CD14-positive monocyte (primary cell): Measurements from ENCODE around the gene ARL11. TPM values are rescaled to one million over a fixed set of nuclear protein-coding genes. Genes with fewer than 3 reads are reported as not detected.
"Not testable (repeated sequence)": the region's sequence is repeated elsewhere in the genome, so short reads cannot be mapped to it uniquely, and the experiment has no call there.

Experiments
- DNase-seq, 3 donors: peaks; one replicate each; pipeline ENCODE4 v3.0.0-alpha.2; 2011 to 2022
- H2AFZ ChIP-seq: 2 replicates; pipeline ENCODE4 v1.6.0; 2012; ENCODE audit warnings: mild to moderate bottlenecking, low read depth, low read length, inconsistent platforms; ENCODE audit not compliant: insufficient read depth, poor library complexity, severe bottlenecking
- H3K27ac ChIP-seq, 2 donors: 1 replicate in 1 of 2; 2 replicates in 1 of 2; pipeline ENCODE4 v1.5.1; 2012 to 2013; ENCODE audit warnings: low read length in 2 of 2, control low read depth in 1 of 2, inconsistent platforms in 1 of 2, low read depth in 1 of 2, mild to moderate bottlenecking in 1 of 2
- H3K27me3 ChIP-seq, 2 donors: one replicate each; pipeline versions ENCODE4 v1.6.0 to v1.6.1; 2011 to 2013; ENCODE audit warnings: low read length in 2 of 2; ENCODE audit not compliant: control insufficient read depth in 2 of 2, insufficient read depth in 2 of 2
- H3K36me3 ChIP-seq, 2 donors: replicated peaks in 1 of 2; 1 replicate in 1 of 2; 2 replicates in 1 of 2; pipeline versions ENCODE4 v1.5.1 to v1.6.1; 2012 to 2013; ENCODE audit warnings: low read length in 2 of 2, control low read depth in 1 of 2, inconsistent platforms in 1 of 2, mild to moderate bottlenecking in 1 of 2; ENCODE audit not compliant: insufficient read depth in 2 of 2, control insufficient read depth in 1 of 2
- H3K4me1 ChIP-seq, 2 donors: 1 replicate in 1 of 2; 2 replicates in 1 of 2; pipeline versions ENCODE4 v1.5.1 to v1.6.1; 2012 to 2013; ENCODE audit warnings: low read length in 2 of 2, control low read depth in 1 of 2, inconsistent platforms in 1 of 2, mild to moderate bottlenecking in 1 of 2, moderate library complexity in 1 of 2; ENCODE audit not compliant: insufficient read depth in 2 of 2, control insufficient read depth in 1 of 2
- H3K4me2 ChIP-seq: replicated peaks from 2 replicates; pipeline ENCODE3; 2012; ENCODE audit warnings: low read length, moderate library complexity, mild to moderate bottlenecking; ENCODE audit not compliant: poor library complexity, severe bottlenecking; ENCODE audit errors: extremely low read depth
- H3K4me3 ChIP-seq, 3 experiments: fragments of 200-600 bp in 1 of 3; sonication (generic) in 1 of 3; replicated peaks in 1 of 3; 1 replicate in 2 of 3; 2 replicates in 1 of 3; pipeline ENCODE4 v1.5.1; 2011 to 2013; ENCODE audit warnings: low read length in 3 of 3, mild to moderate bottlenecking in 3 of 3, control low read depth in 2 of 3, low read depth in 2 of 3, inconsistent platforms in 1 of 3, moderate library complexity in 1 of 3
- H3K79me2 ChIP-seq: 2 replicates; pipeline ENCODE4 v1.6.0; 2012; ENCODE audit warnings: mild to moderate bottlenecking, control low read depth, inconsistent platforms, low read length, moderate library complexity; ENCODE audit not compliant: insufficient read depth
- H3K9ac ChIP-seq: 2 replicates; pipeline ENCODE4 v1.6.0; 2017; ENCODE audit warnings: low read length, mild to moderate bottlenecking; ENCODE audit not compliant: insufficient read depth, poor library complexity, severe bottlenecking
- H3K9me3 ChIP-seq, 2 donors: replicated peaks in 1 of 2; 1 replicate in 1 of 2; 2 replicates in 1 of 2; pipeline versions ENCODE4 v1.5.1 to v1.6.1; 2012 to 2013; ENCODE audit warnings: low read length in 2 of 2, control low read depth in 1 of 2; ENCODE audit not compliant: control insufficient read depth in 1 of 2, insufficient read depth in 1 of 2
- H4K20me1 ChIP-seq: 2 replicates; pipeline ENCODE4 v1.6.0; 2012; ENCODE audit warnings: mild to moderate bottlenecking, low read length, control low read depth, moderate library complexity; ENCODE audit not compliant: insufficient read depth
- H3K27ac Mint-ChIP-seq, 7 donors: one replicate each; pipeline ENCODE4 v1.8.0; 2020; ENCODE audit warnings: mild to moderate bottlenecking in 7 of 7, mixed read lengths in 7 of 7, moderate library complexity in 6 of 7, inconsistent platforms in 2 of 7
- H3K27me3 Mint-ChIP-seq, 3 donors: one replicate each; pipeline ENCODE4 v1.8.0; 2021 to 2022; ENCODE audit warnings: low read depth in 3 of 3, mild to moderate bottlenecking in 3 of 3, mixed read lengths in 3 of 3, moderate library complexity in 3 of 3, inconsistent platforms in 1 of 3
- H3K36me3 Mint-ChIP-seq, 2 donors: one replicate each; pipeline ENCODE4 v1.8.0; 2020; ENCODE audit warnings: mixed read lengths in 2 of 2, inconsistent platforms in 1 of 2, mild to moderate bottlenecking in 1 of 2
- H3K4me1 Mint-ChIP-seq: one replicate; pipeline ENCODE4 v1.8.0; 2020; ENCODE audit warnings: mild to moderate bottlenecking, mixed read lengths
- H3K4me3 Mint-ChIP-seq, 2 donors: one replicate each; pipeline ENCODE4 v1.8.0; 2020; ENCODE audit warnings: mild to moderate bottlenecking in 2 of 2, mixed read lengths in 2 of 2, moderate library complexity in 1 of 2
- H3K9me3 Mint-ChIP-seq, 7 donors: one replicate each; pipeline ENCODE4 v1.8.0; 2020 to 2022; ENCODE audit warnings: mixed read lengths in 7 of 7, mild to moderate bottlenecking in 6 of 7, moderate library complexity in 6 of 7, inconsistent platforms in 2 of 7
- WGBS: methylation state at CpG from one replicate; pipeline ENCODE4 v1.1.5; 2013; ENCODE audit warnings: missing lambda C conversion rate; ENCODE audit not compliant: insufficient coverage; 5-methylcytosine and 5-hydroxymethylcytosine counted together
- intact Hi-C, 2 donors: fragments of 100-400 bp; cut with micrococcal nuclease; formaldehyde crosslinking; loops; one replicate each; pipeline versions ENCODE4 v1.15.0 to v1.15.1; 2023
- polyA plus RNA-seq, 3 donors: library from polyadenylated mRNA; depleted of rRNA in 1 of 3; unstranded in 2 of 3; stranded (reverse) in 1 of 3; fragments of 300-500 nt in 2 of 3; fragments of >200 nt in 1 of 3; fragmentation: Illumina TruSeq in 2 of 3; gene quantifications; 1 replicate in 2 of 3; 2 replicates in 1 of 3; pipeline ENCODE4 v1.2.3, GENCODE V29; 2012 to 2021
- TF ChIP-seq, protein P1 (sequence below): fragments of 200-600 bp; IDR thresholded peaks from one replicate; pipeline ENCODE4 v1.8.0; 2022; ENCODE audit warnings: antibody characterized with exemption, mild to moderate bottlenecking

The ARL11 gene
- polyA plus RNA-seq, 3 donors: 12.8 to 19.2 (median 15.2) TPM

GRCh38 chr13:49610176-49610575 is 18.1 kb upstream of the ARL11 start:
- peaks cover 0 to 11% (median 3%) of the 10 kb centered on the region in 7 donors for H3K9me3 Mint-ChIP-seq

DNA sequence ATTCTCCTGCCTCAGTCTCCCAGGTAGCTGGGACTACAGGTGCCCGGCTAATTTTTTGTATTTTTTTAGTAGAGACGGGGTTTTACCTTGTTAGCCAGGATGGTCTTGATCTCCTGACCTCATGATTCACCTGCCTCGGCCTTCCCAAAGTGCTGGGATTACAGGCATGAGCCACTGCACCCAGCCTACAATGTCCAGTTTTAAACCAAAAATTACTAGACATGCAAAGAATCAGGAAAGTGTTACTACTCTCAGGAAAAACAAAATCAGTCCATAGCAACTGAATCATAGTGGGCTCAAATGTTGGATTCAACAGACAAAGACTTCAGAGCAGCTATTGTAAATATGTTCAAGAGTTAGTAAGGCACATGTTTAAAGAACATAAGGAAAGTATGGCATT is 16.3 kb upstream of the ARL11 start:
- peaks cover 0 to 11% (median 3%) of the 10 kb centered on the region in 7 donors for H3K9me3 Mint-ChIP-seq
- peaks cover 6 to 11% of the 10 kb centered on the region in 2 donors for H3K4me1 ChIP-seq
- H3K36me3 Mint-ChIP-seq, H3K4me3 ChIP-seq, H3K9me3 ChIP-seq, H4K20me1 ChIP-seq, H3K27ac ChIP-seq, H3K27me3 ChIP-seq, intact Hi-C loops, H2AFZ ChIP-seq, H3K27ac Mint-ChIP-seq, DNase-seq, H3K4me3 Mint-ChIP-seq, H3K79me2 ChIP-seq, H3K4me2 ChIP-seq, H3K9ac ChIP-seq, H3K27me3 Mint-ChIP-seq, H3K36me3 ChIP-seq: not testable (repeated sequence)
- 92% methylated on average over 2 of the region's 3 CpGs for WGBS
- H3K4me1 Mint-ChIP-seq: peaks cover 17% of the 10 kb centered on the region

More at GRCh38 chr13:49610176-49610575, 18.1 kb upstream of the ARL11 start:
- DNase-seq: no peak
- Histone ChIP-seq H4K20me1 (no peaks in the 10 kb centered on the region), H3K27me3 (no peaks in the 10 kb centered on the region), H3K9me3 (peaks cover 0 to 4% of the 10 kb centered on the region in 2 donors), H3K36me3 (no peaks in the 10 kb centered on the region), H3K4me2 (no peak overlapping the region), H3K27ac (no peak overlapping the region), H3K79me2 (no peaks in the 10 kb centered on the region), H2AFZ (no peak overlapping the region), H3K4me3 (no peak overlapping the region), H3K4me1 (peaks cover 6 to 15% of the 10 kb centered on the region in 2 donors), H3K9ac (no peak overlapping the region)
- peaks cover 0 to 2% (median 0%) of the 10 kb centered on the region in 3 donors for H3K27me3 Mint-ChIP-seq
- H3K27ac Mint-ChIP-seq: no peak overlapping the region
- TF ChIP-seq, protein P1, sequence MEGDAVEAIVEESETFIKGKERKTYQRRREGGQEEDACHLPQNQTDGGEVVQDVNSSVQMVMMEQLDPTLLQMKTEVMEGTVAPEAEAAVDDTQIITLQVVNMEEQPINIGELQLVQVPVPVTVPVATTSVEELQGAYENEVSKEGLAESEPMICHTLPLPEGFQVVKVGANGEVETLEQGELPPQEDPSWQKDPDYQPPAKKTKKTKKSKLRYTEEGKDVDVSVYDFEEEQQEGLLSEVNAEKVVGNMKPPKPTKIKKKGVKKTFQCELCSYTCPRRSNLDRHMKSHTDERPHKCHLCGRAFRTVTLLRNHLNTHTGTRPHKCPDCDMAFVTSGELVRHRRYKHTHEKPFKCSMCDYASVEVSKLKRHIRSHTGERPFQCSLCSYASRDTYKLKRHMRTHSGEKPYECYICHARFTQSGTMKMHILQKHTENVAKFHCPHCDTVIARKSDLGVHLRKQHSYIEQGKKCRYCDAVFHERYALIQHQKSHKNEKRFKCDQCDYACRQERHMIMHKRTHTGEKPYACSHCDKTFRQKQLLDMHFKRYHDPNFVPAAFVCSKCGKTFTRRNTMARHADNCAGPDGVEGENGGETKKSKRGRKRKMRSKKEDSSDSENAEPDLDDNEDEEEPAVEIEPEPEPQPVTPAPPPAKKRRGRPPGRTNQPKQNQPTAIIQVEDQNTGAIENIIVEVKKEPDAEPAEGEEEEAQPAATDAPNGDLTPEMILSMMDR: no peak
- 100% methylated on average over 1 of the region's 1 CpG for WGBS
- peaks cover 16% of the 10 kb centered on the region for H3K4me1 Mint-ChIP-seq
- no peaks in the 10 kb centered on the region for H3K36me3 Mint-ChIP-seq
- intact Hi-C loops: no loop called here
- H3K4me3 Mint-ChIP-seq: no peak overlapping the region
